ENCODE data around the gene CAMK1D.

The CAMK1D gene

DNA sequence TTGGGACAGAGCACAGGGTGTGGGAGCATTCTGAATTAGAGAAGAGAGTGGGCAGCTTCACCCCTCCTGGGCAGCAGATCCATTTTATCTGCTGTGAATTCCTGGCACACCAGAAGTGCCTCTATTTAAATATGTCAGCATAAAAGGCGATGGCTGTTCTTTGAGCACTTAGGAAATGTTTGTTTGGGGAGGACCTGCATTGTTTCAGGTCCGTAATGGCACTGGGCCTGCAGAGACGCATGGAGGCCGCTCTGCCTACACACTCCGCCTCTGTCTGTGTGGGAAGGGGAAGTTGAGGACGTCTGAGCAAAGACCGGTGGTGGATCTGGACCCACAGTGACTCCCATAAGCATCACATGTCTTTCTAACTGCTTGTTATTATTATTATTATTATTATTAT is 253.2 kb downstream of the CAMK1D start:
- no peak for TF ChIP-seq CTCF (IDR thresholded peaks at IDR 0.05)

DNA sequence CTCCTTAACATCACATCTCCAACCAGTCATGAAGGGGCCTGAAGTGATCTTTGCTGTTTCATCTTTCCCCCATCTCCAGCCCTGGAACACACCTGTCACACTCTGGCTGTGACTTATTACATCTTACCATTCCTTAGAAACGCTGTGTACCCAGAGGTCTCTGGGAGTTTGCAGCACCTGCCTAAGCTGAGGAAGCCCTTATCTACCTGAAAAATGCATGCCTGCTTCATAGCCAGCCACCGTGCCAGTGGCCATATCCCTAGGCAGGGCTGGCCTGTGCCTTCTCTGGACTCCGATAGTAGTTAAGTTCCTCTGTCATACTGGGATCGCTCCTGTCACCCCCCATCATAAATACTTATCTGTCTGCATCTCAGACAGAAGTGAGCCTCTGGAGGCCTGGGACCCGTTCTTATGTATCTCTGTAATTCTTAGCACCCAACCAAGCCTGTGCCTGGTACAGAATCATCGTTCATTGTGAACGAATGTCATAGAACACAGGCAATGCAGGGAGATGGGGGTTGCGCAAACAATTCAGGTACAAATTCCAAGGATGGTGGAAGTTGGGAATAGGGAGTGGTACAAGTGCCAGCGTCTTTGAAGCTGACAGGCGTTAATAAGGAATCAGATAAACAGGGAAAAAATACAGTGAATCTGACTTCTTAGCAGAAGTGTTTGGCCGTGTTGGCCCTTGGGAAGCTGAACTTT is 254.6 kb downstream of the CAMK1D start:
- TF ChIP-seq CTCF (IDR thresholded peaks at IDR 0.05), result no peak

DNA sequence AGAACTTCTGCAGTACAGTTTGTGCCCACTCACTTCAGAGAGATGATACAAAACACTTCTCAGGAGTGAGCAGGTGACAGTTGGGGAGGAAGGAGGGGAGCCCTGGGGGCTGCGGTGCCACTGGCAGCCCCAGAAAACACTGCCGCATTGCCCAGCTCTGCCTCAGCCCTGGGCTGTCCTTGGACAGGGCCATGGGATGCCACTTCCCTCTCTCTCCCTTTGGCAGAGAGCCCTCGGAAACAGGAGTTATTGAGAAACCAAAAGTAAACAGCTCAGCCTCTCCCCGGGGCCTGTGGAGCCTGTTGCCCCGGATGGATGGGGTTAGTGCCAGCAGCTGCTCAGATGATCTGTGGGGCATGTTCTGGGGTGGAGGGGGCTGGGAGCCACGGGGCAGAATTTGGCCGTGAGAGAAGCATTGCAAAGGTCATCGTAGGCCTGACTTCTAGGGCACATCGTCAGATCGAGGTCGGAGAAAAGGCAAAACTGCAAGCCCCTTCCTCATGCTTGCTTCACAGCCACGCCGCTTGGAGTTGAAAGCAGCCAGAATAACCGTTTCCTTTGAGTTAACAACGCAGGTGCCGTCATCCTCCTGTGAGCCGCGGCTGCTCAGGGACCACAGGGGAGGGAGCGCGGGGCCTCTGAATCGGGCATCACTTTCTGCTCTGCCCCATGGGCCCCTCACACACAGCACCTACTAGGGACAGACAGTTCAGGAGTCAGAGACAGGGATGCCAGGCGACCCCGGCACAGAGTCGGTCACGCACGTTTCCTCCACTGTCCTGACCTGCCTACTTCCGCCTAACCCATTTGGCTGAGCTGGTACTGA is 256.4 kb downstream of the CAMK1D start:
- TF ChIP-seq CTCF (IDR thresholded peaks at IDR 0.05), result no peak

DNA sequence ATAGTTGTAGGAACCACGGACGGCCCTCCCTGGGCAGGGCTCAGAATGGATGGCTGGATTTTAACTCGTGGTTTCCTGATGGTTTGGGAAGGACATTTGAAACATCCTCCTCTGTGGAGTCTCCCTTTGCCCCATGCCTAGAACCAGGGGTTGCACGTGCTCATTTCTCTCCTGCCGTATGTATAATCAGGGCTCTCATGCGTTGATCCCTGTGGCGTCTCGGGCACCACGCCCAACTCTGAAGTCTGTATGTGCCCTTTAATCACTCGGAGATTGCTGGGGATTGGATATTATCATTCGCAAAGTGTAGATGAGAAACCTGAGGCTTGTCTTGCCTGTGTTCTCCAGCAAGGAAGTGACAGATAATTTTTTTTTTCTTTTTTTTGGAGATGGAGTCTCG is 257.1 kb downstream of the CAMK1D start:
- TF ChIP-seq CTCF (IDR thresholded peaks at IDR 0.05), result no peak

GRCh38 chr10:12608761-12609160 is 259.4 kb downstream of the CAMK1D start:
- no peak for TF ChIP-seq CTCF (IDR thresholded peaks at IDR 0.05)

- no peak for TF ChIP-seq CTCF (IDR thresholded peaks at IDR 0.05)
These were observed 260.1 kb downstream of the CAMK1D start for GRCh38 chr10:12609435-12609834.

GRCh38 chr10:12613136-12613535 is 263.8 kb downstream of the CAMK1D start:
- no peak for TF ChIP-seq CTCF (IDR thresholded peaks at IDR 0.05)
